Hepatocyte (in vitro differentiated cells): Measurements from ENCODE around the gene PHF1.

Experiments
- CTCF ChIP-seq: fragments of 200-600 bp; sonication (generic); IDR thresholded peaks from 2 replicates; pipeline ENCODE4 v1.5.1; 2016; ENCODE audit warnings: antibody characterized with exemption, mild to moderate bottlenecking; ENCODE audit not compliant: poor library complexity
- EZH2 ChIP-seq: fragments of 200-600 bp; sonication (generic); IDR thresholded peaks from 2 replicates; pipeline ENCODE4 v1.6.1; 2016; ENCODE audit warnings: antibody characterized with exemption, mild to moderate bottlenecking, borderline replicate concordance

- TF ChIP-seq CTCF (no peak), EZH2 (no peak)
These were observed 805 bp downstream of the PHF1 start for GRCh38 chr6:33411632-33412005.
